K562 (cell line): Measurements from ENCODE around the gene TNFAIP1. TPM values are rescaled to one million over a fixed set of nuclear protein-coding genes. Genes with fewer than 3 reads are reported as not detected.

Experiments used
- JUN ChIP-seq, 2 experiments: sonication (generic) in 1 of 2; formaldehyde crosslinking in 1 of 2; IDR thresholded peaks; 2 replicates each; pipeline versions ENCODE4 v1.6.1 to v1.8.0; 2012 to 2022; ENCODE audit warnings: borderline replicate concordance in 2 of 2, mild to moderate bottlenecking in 2 of 2, improper control_type of control experiment in 1 of 2, low read depth in 1 of 2, low read length in 1 of 2, missing genetic modification reagents in 1 of 2
- NR2C2 ChIP-seq, 2 experiments: fragments of 200-800 bp in 1 of 2; sonication (Bioruptor generic) in 1 of 2; sonication (generic) in 1 of 2; formaldehyde crosslinking in 1 of 2; IDR thresholded peaks; 2 replicates each; pipeline versions ENCODE4 v1.6.1 to v1.8.0; 2016 to 2022; ENCODE audit warnings: mild to moderate bottlenecking in 1 of 2, missing compliant biosample characterization in 1 of 2, missing genetic modification characterization in 1 of 2, missing genetic modification reagents in 1 of 2
- PHF8 ChIP-seq: fragments of 200-600 bp; sonication (generic); IDR thresholded peaks from 2 replicates; pipeline ENCODE4 v1.6.1; 2012; ENCODE audit warnings: mixed run types, mild to moderate bottlenecking, inconsistent platforms, low read length, moderate library complexity, borderline replicate concordance
- SMAD4 ChIP-seq: fragments of 250-450 bp; sonication (Bioruptor Pico); conservative IDR thresholded peaks from 2 replicates; pipeline ENCODE4 v1.8.0; 2021; ENCODE audit warnings: inconsistent platforms, mild to moderate bottlenecking, moderate library complexity
- SNIP1 ChIP-seq: fragments of 450-650 bp; IDR thresholded peaks from 2 replicates; pipeline ENCODE4 v1.7.1; 2017; ENCODE audit warnings: low read depth, mild to moderate bottlenecking
- polyA plus RNA-seq, 8 experiments: library from polyadenylated mRNA; depleted of rRNA in 4 of 8; stranded (reverse) in 5 of 8; unstranded in 3 of 8; fragments of >200 nt; fragmentation: Nextera tagmentation in 2 of 8; fragmentation: Illumina TruSeq in 1 of 8; extraction: Ambion mirVana in 2 of 8; extraction: Trizol in 1 of 8; gene quantifications; 2 replicates each; pipeline versions ENCODE4 v1.2.1 to v1.2.3, GENCODE V29; 2011 to 2014; ENCODE audit warnings: inconsistent platforms in 1 of 8, missing spikeins in 1 of 8
- total RNA-seq, 7 experiments: library from RNA; depleted of rRNA in 6 of 7; stranded (reverse); fragments of >200 nt in 6 of 7; fragmentation: Illumina TruSeq in 2 of 7; extraction: Trizol in 2 of 7; gene quantifications; 2 replicates each; pipeline versions ENCODE4 v1.2.1 to v1.2.3, GENCODE V29; 2011 to 2021; ENCODE audit warnings: low replicate concordance in 1 of 7
- TF ChIP-seq, protein P1 (sequence below), 2 experiments: fragments of 450-650 bp; formaldehyde crosslinking in 1 of 2; IDR thresholded peaks; 2 replicates each; pipeline versions ENCODE4 v1.4.0 to v1.6.1; 2014 to 2020; ENCODE audit warnings: mild to moderate bottlenecking in 2 of 2, borderline replicate concordance in 1 of 2, low read depth in 1 of 2
- TF ChIP-seq, protein P2 (sequence below): fragments of 200-800 bp; sonication (Bioruptor generic); IDR thresholded peaks from 2 replicates; pipeline ENCODE4 v1.6.1; 2016; ENCODE audit warnings: missing genetic modification characterization, missing compliant biosample characterization
- TF ChIP-seq, protein P3 (sequence below): fragments of 250-450 bp; sonication (Bioruptor Pico); IDR thresholded peaks from 2 replicates; pipeline ENCODE4 v1.5.0; 2020; ENCODE audit warnings: mild to moderate bottlenecking, borderline replicate concordance

The TNFAIP1 gene
- total and polyA plus RNA-seq, 9 of the 15 experiments (the other 6 are each of a cell fraction or from before 2014, with no cell fraction given): 2.1 to 20.1 (median 8.2) TPM

DNA sequence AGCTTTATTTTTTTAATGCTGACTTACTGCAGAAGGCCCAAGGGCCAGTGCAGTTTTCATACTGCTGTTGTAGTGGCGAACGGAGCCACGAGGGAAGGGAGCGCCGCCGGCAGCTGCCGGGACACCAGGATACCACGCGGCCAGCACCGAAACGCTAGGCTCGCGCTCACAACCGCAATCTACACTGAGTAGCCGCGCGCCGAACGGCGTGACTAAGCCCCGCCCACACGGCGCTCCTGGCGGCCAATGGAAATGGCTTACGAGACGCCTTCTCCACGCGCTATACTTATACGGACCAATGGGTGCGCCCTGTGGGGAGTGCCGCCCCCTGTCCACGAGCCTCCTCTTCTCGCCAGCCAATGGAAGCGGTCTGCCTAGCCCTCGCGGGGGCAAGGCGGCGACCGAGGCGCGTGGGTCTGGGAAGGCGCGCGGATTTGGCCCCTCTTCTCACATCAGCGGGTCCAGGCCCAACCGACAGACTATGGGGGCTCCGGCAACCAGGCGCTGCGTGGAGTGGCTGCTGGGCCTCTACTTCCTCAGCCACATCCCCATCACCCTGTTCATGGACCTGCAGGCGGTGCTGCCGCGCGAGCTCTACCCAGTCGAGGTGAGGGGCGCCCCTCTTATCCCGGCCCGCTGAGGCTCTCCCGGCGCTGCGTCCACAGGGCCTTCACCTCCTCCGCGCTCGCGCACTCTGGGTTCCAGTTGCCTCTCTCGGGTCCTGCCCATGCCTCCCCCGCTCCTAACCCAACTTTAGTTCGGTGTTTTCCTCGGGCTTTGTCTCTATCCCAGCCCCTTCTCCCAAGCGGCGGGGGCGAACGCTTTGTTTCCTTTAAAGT is 16.6 kb upstream of the TNFAIP1 start, which contains the start of gene TMEM97 (continued):
- TF ChIP-seq, protein P1, sequence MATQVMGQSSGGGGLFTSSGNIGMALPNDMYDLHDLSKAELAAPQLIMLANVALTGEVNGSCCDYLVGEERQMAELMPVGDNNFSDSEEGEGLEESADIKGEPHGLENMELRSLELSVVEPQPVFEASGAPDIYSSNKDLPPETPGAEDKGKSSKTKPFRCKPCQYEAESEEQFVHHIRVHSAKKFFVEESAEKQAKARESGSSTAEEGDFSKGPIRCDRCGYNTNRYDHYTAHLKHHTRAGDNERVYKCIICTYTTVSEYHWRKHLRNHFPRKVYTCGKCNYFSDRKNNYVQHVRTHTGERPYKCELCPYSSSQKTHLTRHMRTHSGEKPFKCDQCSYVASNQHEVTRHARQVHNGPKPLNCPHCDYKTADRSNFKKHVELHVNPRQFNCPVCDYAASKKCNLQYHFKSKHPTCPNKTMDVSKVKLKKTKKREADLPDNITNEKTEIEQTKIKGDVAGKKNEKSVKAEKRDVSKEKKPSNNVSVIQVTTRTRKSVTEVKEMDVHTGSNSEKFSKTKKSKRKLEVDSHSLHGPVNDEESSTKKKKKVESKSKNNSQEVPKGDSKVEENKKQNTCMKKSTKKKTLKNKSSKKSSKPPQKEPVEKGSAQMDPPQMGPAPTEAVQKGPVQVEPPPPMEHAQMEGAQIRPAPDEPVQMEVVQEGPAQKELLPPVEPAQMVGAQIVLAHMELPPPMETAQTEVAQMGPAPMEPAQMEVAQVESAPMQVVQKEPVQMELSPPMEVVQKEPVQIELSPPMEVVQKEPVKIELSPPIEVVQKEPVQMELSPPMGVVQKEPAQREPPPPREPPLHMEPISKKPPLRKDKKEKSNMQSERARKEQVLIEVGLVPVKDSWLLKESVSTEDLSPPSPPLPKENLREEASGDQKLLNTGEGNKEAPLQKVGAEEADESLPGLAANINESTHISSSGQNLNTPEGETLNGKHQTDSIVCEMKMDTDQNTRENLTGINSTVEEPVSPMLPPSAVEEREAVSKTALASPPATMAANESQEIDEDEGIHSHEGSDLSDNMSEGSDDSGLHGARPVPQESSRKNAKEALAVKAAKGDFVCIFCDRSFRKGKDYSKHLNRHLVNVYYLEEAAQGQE (IDR thresholded peaks at IDR 0.05; ENCODE audit: borderline replicate concordance): no peak
- TF ChIP-seq, protein P1 (CRISPR knock-in tag; IDR thresholded peaks at IDR 0.05; ENCODE audit: low read depth): peak; percentile 45; the same call in 1 of the 2 replicates
- no peak for TF ChIP-seq NR2C2 (CRISPR knock-in tag; IDR thresholded peaks at IDR 0.05)
- TF ChIP-seq NR2C2 (tag; IDR thresholded peaks at IDR 0.05): 0 out of 2 replicates have a peak, but pooled peaks have one; percentile 39
- TF ChIP-seq JUN (IDR thresholded peaks at IDR 0.05; ENCODE audit: borderline replicate concordance, low read depth, low read length): peak; percentile 59; the same call in 1 of the 2 replicates
- TF ChIP-seq JUN (CRISPR knock-in tag; IDR thresholded peaks at IDR 0.05; ENCODE audit: borderline replicate concordance): no peak
- TF ChIP-seq, protein P2, sequence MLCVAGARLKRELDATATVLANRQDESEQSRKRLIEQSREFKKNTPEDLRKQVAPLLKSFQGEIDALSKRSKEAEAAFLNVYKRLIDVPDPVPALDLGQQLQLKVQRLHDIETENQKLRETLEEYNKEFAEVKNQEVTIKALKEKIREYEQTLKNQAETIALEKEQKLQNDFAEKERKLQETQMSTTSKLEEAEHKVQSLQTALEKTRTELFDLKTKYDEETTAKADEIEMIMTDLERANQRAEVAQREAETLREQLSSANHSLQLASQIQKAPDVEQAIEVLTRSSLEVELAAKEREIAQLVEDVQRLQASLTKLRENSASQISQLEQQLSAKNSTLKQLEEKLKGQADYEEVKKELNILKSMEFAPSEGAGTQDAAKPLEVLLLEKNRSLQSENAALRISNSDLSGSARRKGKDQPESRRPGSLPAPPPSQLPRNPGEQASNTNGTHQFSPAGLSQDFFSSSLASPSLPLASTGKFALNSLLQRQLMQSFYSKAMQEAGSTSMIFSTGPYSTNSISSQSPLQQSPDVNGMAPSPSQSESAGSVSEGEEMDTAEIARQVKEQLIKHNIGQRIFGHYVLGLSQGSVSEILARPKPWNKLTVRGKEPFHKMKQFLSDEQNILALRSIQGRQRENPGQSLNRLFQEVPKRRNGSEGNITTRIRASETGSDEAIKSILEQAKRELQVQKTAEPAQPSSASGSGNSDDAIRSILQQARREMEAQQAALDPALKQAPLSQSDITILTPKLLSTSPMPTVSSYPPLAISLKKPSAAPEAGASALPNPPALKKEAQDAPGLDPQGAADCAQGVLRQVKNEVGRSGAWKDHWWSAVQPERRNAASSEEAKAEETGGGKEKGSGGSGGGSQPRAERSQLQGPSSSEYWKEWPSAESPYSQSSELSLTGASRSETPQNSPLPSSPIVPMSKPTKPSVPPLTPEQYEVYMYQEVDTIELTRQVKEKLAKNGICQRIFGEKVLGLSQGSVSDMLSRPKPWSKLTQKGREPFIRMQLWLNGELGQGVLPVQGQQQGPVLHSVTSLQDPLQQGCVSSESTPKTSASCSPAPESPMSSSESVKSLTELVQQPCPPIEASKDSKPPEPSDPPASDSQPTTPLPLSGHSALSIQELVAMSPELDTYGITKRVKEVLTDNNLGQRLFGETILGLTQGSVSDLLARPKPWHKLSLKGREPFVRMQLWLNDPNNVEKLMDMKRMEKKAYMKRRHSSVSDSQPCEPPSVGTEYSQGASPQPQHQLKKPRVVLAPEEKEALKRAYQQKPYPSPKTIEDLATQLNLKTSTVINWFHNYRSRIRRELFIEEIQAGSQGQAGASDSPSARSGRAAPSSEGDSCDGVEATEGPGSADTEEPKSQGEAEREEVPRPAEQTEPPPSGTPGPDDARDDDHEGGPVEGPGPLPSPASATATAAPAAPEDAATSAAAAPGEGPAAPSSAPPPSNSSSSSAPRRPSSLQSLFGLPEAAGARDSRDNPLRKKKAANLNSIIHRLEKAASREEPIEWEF (CRISPR knock-in tag): no peak
- TF ChIP-seq PHF8: peak; percentile 72
- TF ChIP-seq SMAD4 (CRISPR knock-in tag): peak; percentile 37
- peak; percentile 81 for TF ChIP-seq SNIP1
- TF ChIP-seq, protein P3, sequence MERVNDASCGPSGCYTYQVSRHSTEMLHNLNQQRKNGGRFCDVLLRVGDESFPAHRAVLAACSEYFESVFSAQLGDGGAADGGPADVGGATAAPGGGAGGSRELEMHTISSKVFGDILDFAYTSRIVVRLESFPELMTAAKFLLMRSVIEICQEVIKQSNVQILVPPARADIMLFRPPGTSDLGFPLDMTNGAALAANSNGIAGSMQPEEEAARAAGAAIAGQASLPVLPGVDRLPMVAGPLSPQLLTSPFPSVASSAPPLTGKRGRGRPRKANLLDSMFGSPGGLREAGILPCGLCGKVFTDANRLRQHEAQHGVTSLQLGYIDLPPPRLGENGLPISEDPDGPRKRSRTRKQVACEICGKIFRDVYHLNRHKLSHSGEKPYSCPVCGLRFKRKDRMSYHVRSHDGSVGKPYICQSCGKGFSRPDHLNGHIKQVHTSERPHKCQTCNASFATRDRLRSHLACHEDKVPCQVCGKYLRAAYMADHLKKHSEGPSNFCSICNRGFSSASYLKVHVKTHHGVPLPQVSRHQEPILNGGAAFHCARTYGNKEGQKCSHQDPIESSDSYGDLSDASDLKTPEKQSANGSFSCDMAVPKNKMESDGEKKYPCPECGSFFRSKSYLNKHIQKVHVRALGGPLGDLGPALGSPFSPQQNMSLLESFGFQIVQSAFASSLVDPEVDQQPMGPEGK (CRISPR knock-in tag): no peak
